SK-N-SH (cell line): ENCODE measurements around the gene KCNK15. TPM values are rescaled to one million over a fixed set of nuclear protein-coding genes. Genes with fewer than 3 reads are reported as not detected.
A peak's percentile ranks its signal among the peaks of the same experiment; 100 is the strongest.

ENCODE experiments used
- CTCF ChIA-PET: fragments of 300-600, 350-600 bp; formaldehyde crosslinking; extraction: SDS; loops from one replicate; lab custom pipeline; 2021; lab: Yijun Ruan, JAX
- POLR2A ChIA-PET: fragments of 350-600 bp; sonication (Branson Sonifier 250); formaldehyde crosslinking; extraction: SDS; loops from one replicate; lab custom pipeline; 2020; ENCODE audit warnings: antibody characterized with exemption, inconsistent platforms; lab: Yijun Ruan, JAX
- DNase-seq: peaks from one replicate; pipeline ENCODE4 v3.0.0; 2012
- H2AFZ ChIP-seq: fragments of 200-600 bp; sonication (generic); 2 replicates; pipeline ENCODE4 v1.8.1; 2016; ENCODE audit warnings: antibody characterized with exemption, mild to moderate bottlenecking, low read depth
- H3F3A ChIP-seq: fragments of 200-600 bp; sonication (generic); replicated peaks from 2 replicates; pipeline ENCODE3; 2016; ENCODE audit warnings: antibody characterized with exemption, mild to moderate bottlenecking; ENCODE audit not compliant: insufficient read depth
- H3K27ac ChIP-seq, 2 experiments: fragments of 200-500 bp in 1 of 2; fragments of 200-600 bp in 1 of 2; sonication (Bioruptor generic) in 1 of 2; sonication (generic), shearing (Covaris generic) in 1 of 2; 2 replicates each; pipeline versions ENCODE4 v1.5.1 to v1.6.1; 2014 to 2016; ENCODE audit warnings: low read depth in 2 of 2, inconsistent platforms in 1 of 2, low read length in 1 of 2, mild to moderate bottlenecking in 1 of 2, mixed read lengths in 1 of 2
- H3K27me3 ChIP-seq: fragments of 200-600 bp; sonication (generic), shearing (Covaris generic); 2 replicates; pipeline ENCODE4 v1.6.1; 2016; ENCODE audit warnings: mixed run types; ENCODE audit not compliant: insufficient read depth
- H3K36me3 ChIP-seq, 2 experiments: fragments of 200-500 bp in 1 of 2; fragments of 200-600 bp in 1 of 2; sonication (Bioruptor generic) in 1 of 2; sonication (generic) in 1 of 2; replicated peaks in 1 of 2; 2 replicates each; pipeline versions ENCODE3 to v1.5.1; 2014 to 2016; ENCODE audit warnings: low read length in 1 of 2, mild to moderate bottlenecking in 1 of 2; ENCODE audit not compliant: insufficient read depth in 2 of 2, control insufficient read depth in 1 of 2
- H3K4me1 ChIP-seq, 2 experiments: fragments of 200-500 bp in 1 of 2; fragments of 200-600 bp in 1 of 2; sonication (Bioruptor generic) in 1 of 2; sonication (generic), shearing (Covaris generic) in 1 of 2; 2 replicates each; pipeline versions ENCODE4 v1.5.1 to v1.6.1; 2014 to 2016; ENCODE audit warnings: low read depth in 1 of 2, low read length in 1 of 2, mixed run types in 1 of 2; ENCODE audit not compliant: insufficient read depth in 2 of 2, control insufficient read depth in 1 of 2
- H3K4me2 ChIP-seq: fragments of 200-600 bp; sonication (generic), shearing (Covaris generic); 2 replicates; pipeline ENCODE4 v1.6.1; 2017; ENCODE audit warnings: mixed run types
- H3K4me3 ChIP-seq, 2 experiments: fragments of 200-500 bp in 1 of 2; fragments of 200-600 bp in 1 of 2; sonication (Bioruptor generic) in 1 of 2; sonication (generic), shearing (Covaris generic) in 1 of 2; 2 replicates each; pipeline versions ENCODE4 v1.5.1 to v1.8.1; 2014 to 2016; ENCODE audit warnings: low read depth in 2 of 2, inconsistent platforms in 1 of 2, low read length in 1 of 2, mild to moderate bottlenecking in 1 of 2, mixed read lengths in 1 of 2, moderate library complexity in 1 of 2
- H3K79me2 ChIP-seq: fragments of 200-600 bp; sonication (generic); 2 replicates; pipeline ENCODE4 v1.8.1; 2017; ENCODE audit warnings: mild to moderate bottlenecking; ENCODE audit not compliant: insufficient read depth
- H3K9ac ChIP-seq: fragments of 200-600 bp; sonication (generic); 2 replicates; pipeline ENCODE4 v1.6.1; 2017; ENCODE audit warnings: mixed run types
- H3K9me2 ChIP-seq: fragments of 200-600 bp; sonication (generic); 2 replicates; pipeline ENCODE4 v1.6.1; 2017; ENCODE audit warnings: mixed run types
- H3K9me3 ChIP-seq: fragments of 200-600 bp; sonication (generic); 2 replicates; pipeline ENCODE4 v1.6.1; 2017; ENCODE audit warnings: mixed run types, mild to moderate bottlenecking, moderate library complexity
- H4K20me1 ChIP-seq: fragments of 200-600 bp; sonication (generic); 2 replicates; pipeline ENCODE4 v1.6.1; 2017; ENCODE audit warnings: mild to moderate bottlenecking, mixed run types; ENCODE audit not compliant: insufficient read depth
- CHD2 ChIP-seq: fragments of 150-350 bp; IDR thresholded peaks from 2 replicates; pipeline ENCODE4 v1.6.1; 2018; ENCODE audit warnings: low read length; ENCODE audit not compliant: partially characterized antibody
- ELF1 ChIP-seq: IDR thresholded peaks from 2 replicates; pipeline ENCODE4 v1.4.0; 2012
- FOSL2 ChIP-seq: IDR thresholded peaks from 2 replicates; pipeline ENCODE4 v1.4.0; 2012; ENCODE audit warnings: low read depth, mild to moderate bottlenecking, moderate library complexity, borderline replicate concordance
- FOXJ3 ChIP-seq: sonication (generic); formaldehyde crosslinking; IDR thresholded peaks from 2 replicates; pipeline ENCODE4 v1.5.1; 2020; ENCODE audit warnings: mild to moderate bottlenecking, missing genetic modification reagents
- FOXM1 ChIP-seq: IDR thresholded peaks from 2 replicates; pipeline ENCODE4 v1.4.0; 2012; ENCODE audit warnings: low read depth, mild to moderate bottlenecking
- GABPA ChIP-seq: IDR thresholded peaks from 2 replicates; pipeline ENCODE4 v1.4.0; 2012; ENCODE audit warnings: low read depth, mild to moderate bottlenecking
- GATA2 ChIP-seq: sonication (generic); formaldehyde crosslinking; IDR thresholded peaks from 2 replicates; pipeline ENCODE4 v1.5.0; 2020; ENCODE audit warnings: mild to moderate bottlenecking, missing genetic modification reagents
- JUND ChIP-seq: IDR thresholded peaks from 2 replicates; pipeline ENCODE4 v1.4.0; 2012
- MXI1 ChIP-seq: IDR thresholded peaks from 2 replicates; pipeline ENCODE4 v1.6.1; 2012; ENCODE audit warnings: mild to moderate bottlenecking, low read depth, low read length, improper control_type of control experiment
- NFIC ChIP-seq: IDR thresholded peaks from 2 replicates; pipeline ENCODE4 v1.4.0; 2012; ENCODE audit warnings: borderline replicate concordance
- NRF1 ChIP-seq: IDR thresholded peaks from 2 replicates; pipeline ENCODE4 v1.6.1; 2012; ENCODE audit warnings: low read depth, mild to moderate bottlenecking, low read length
- RCOR1 ChIP-seq: fragments of 150-350 bp; IDR thresholded peaks from 2 replicates; pipeline ENCODE4 v1.6.1; 2017; ENCODE audit warnings: antibody characterized with exemption, low read length
- RFX5 ChIP-seq: IDR thresholded peaks from 2 replicates; pipeline ENCODE4 v1.6.1; 2012; ENCODE audit warnings: mild to moderate bottlenecking, improper control_type of control experiment, low read length
- RXRA ChIP-seq: IDR thresholded peaks from 2 replicates; pipeline ENCODE4 v1.4.0; 2012; ENCODE audit warnings: low read depth, mild to moderate bottlenecking, borderline replicate concordance
- TCF12 ChIP-seq: IDR thresholded peaks from 2 replicates; pipeline ENCODE4 v1.4.0; 2012
- YY1 ChIP-seq: IDR thresholded peaks from 2 replicates; pipeline ENCODE4 v1.4.0; 2012; ENCODE audit warnings: low read depth, mild to moderate bottlenecking
- WGBS: methylation state at CpG from one replicate; pipeline ENCODE4 v1.1.6; 2017; ENCODE audit warnings: low lambda C conversion rate; 5-methylcytosine and 5-hydroxymethylcytosine counted together
- polyA plus RNA-seq, 3 experiments: library from polyadenylated mRNA; depleted of rRNA; stranded (reverse); fragments of >200 nt; gene quantifications; 2 replicates each; pipeline ENCODE4 v1.2.3, GENCODE V29; 2012
- TF ChIP-seq, protein P1 (sequence below): fragments of 150-350 bp; IDR thresholded peaks from 2 replicates; pipeline ENCODE4 v1.6.1; 2017; ENCODE audit warnings: antibody characterized with exemption, low read length, low read depth, borderline replicate concordance
- TF ChIP-seq, protein P2 (sequence below): IDR thresholded peaks from 2 replicates; pipeline ENCODE4 v1.4.0; 2012; ENCODE audit warnings: low read depth, borderline replicate concordance
- TF ChIP-seq, protein P3 (sequence below): fragments of 200-600 bp; sonication (generic); IDR thresholded peaks from 2 replicates; pipeline ENCODE4 v1.6.1; 2017; ENCODE audit warnings: antibody characterized with exemption, mild to moderate bottlenecking, moderate library complexity
- TF ChIP-seq, protein P4 (sequence below): IDR thresholded peaks from 2 replicates; pipeline ENCODE4 v1.4.0; 2012; ENCODE audit warnings: low read depth, borderline replicate concordance
- TF ChIP-seq, protein P5 (sequence below): IDR thresholded peaks from 2 replicates; pipeline ENCODE4 v1.4.0; 2012; ENCODE audit warnings: low read depth

The KCNK15 gene
- polyA plus RNA-seq, 1 of the 3 experiments (the other 2 are of a cell fraction): 0.02 TPM

DNA sequence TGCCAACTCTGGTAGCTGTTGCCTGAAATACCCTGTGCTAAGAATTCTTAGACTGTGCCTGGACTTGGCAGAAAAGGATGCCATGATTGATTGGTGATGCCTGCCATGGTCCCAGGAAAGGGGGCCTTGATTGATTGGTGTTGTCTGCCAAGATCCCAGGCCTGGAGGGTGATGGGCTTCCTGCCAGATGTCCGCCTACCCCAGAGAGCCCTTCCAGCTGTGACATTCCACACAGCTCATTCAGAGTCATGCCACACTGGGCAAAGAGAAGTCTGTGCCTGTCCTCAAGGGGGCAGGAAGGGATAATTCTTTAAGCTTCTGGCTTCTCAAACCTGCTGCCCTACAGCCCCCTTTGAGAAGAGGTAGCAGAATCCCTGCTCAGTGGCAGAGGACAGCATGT, 40.1 kb downstream of the KCNK15 start (continued):
- TF ChIP-seq YY1: no peak
- no peak for TF ChIP-seq GABPA
- no peak for TF ChIP-seq FOXM1
- TF ChIP-seq MXI1: peak; percentile 53; the same call in 1 of the 2 replicates
- TF ChIP-seq, protein P1, sequence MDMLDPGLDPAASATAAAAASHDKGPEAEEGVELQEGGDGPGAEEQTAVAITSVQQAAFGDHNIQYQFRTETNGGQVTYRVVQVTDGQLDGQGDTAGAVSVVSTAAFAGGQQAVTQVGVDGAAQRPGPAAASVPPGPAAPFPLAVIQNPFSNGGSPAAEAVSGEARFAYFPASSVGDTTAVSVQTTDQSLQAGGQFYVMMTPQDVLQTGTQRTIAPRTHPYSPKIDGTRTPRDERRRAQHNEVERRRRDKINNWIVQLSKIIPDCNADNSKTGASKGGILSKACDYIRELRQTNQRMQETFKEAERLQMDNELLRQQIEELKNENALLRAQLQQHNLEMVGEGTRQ: no peak
- TF ChIP-seq, protein P2, sequence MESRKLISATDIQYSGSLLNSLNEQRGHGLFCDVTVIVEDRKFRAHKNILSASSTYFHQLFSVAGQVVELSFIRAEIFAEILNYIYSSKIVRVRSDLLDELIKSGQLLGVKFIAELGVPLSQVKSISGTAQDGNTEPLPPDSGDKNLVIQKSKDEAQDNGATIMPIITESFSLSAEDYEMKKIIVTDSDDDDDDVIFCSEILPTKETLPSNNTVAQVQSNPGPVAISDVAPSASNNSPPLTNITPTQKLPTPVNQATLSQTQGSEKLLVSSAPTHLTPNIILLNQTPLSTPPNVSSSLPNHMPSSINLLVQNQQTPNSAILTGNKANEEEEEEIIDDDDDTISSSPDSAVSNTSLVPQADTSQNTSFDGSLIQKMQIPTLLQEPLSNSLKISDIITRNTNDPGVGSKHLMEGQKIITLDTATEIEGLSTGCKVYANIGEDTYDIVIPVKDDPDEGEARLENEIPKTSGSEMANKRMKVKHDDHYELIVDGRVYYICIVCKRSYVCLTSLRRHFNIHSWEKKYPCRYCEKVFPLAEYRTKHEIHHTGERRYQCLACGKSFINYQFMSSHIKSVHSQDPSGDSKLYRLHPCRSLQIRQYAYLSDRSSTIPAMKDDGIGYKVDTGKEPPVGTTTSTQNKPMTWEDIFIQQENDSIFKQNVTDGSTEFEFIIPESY: no peak

DNA sequence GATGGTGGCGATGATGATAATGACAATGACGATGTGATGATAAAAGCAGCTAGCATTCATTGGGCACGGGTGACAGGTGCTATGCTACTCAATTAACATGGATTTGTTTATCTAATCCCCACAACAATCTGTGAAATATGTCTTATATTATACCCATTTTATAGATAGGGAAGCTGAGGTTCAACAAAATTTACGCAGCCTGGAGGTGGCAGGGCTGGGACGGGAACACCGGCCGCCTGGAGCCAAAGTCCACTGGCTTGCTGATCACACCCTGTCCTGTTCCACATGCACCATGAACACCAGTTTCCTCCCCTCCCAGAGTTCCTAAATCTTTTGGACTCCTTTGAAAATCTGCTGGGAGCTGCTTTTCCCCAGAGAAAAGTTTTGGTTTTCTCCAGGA, 41.6 kb downstream of the KCNK15 start:
- Histone ChIP-seq H4K20me1 (no peaks in the 10 kb centered on the region), H3K4me3 (no peak overlapping the region), H3K79me2 (no peaks in the 10 kb centered on the region), H3K9ac (no peak overlapping the region), H3K4me1 (peaks cover 0 to 12% of the 10 kb centered on the region in 2 experiments; a peak in 1 of 4 replicates), H3F3A (no peaks in the 10 kb centered on the region), H3K9me2 (no peaks in the 10 kb centered on the region), H3K27ac (no peak overlapping the region), H3K9me3 (no peaks in the 10 kb centered on the region), H3K27me3 (no peaks in the 10 kb centered on the region), H3K36me3 (no peaks in the 10 kb centered on the region), H2AFZ (no peak overlapping the region), H3K4me2 (no peak overlapping the region)
- CTCF ChIA-PET: interaction anchor here (0.8 to 7.6 kb wide), 10 partner anchors 10 to 81 kb away, joined by 3 to 64 read pairs (median 12); partner anchors contain the start of gene KCNK15
- DNase-seq: no peak
- TF ChIP-seq NFIC (no peak), RFX5 (no peak), CHD2 (no peak), FOXM1 (no peak), RCOR1 (no peak), GATA2 (CRISPR knock-in tag) (no peak), TCF12 (no peak), RXRA (no peak), FOSL2 (no peak), JUND (no peak), ELF1 (no peak), NRF1 (no peak), FOXJ3 (CRISPR knock-in tag) (no peak)
- TF ChIP-seq, protein P3, sequence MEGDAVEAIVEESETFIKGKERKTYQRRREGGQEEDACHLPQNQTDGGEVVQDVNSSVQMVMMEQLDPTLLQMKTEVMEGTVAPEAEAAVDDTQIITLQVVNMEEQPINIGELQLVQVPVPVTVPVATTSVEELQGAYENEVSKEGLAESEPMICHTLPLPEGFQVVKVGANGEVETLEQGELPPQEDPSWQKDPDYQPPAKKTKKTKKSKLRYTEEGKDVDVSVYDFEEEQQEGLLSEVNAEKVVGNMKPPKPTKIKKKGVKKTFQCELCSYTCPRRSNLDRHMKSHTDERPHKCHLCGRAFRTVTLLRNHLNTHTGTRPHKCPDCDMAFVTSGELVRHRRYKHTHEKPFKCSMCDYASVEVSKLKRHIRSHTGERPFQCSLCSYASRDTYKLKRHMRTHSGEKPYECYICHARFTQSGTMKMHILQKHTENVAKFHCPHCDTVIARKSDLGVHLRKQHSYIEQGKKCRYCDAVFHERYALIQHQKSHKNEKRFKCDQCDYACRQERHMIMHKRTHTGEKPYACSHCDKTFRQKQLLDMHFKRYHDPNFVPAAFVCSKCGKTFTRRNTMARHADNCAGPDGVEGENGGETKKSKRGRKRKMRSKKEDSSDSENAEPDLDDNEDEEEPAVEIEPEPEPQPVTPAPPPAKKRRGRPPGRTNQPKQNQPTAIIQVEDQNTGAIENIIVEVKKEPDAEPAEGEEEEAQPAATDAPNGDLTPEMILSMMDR: no peak
- TF ChIP-seq, protein P4, sequence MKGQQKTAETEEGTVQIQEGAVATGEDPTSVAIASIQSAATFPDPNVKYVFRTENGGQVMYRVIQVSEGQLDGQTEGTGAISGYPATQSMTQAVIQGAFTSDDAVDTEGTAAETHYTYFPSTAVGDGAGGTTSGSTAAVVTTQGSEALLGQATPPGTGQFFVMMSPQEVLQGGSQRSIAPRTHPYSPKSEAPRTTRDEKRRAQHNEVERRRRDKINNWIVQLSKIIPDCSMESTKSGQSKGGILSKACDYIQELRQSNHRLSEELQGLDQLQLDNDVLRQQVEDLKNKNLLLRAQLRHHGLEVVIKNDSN: no peak
- TF ChIP-seq, protein P5, sequence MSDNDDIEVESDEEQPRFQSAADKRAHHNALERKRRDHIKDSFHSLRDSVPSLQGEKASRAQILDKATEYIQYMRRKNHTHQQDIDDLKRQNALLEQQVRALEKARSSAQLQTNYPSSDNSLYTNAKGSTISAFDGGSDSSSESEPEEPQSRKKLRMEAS: no peak
- TF ChIP-seq, protein P2: no peak
- 70% methylated on average over 7 of the region's 7 CpGs for WGBS
- POLR2A ChIA-PET: no interaction called here
